SK-N-MC (cell line): ENCODE results near the gene ERCC4.

ENCODE experiments used
- DNase-seq: peaks from one replicate; pipeline ENCODE4 v3.0.0-alpha.2; 2011; ENCODE audit warnings: low read depth, low spot score
- H3K27ac ChIP-seq: fragments of 200-600 bp; sonication (generic); 2 replicates; pipeline ENCODE4 v1.5.1; 2016; ENCODE audit warnings: mixed run types
- H3K36me3 ChIP-seq: fragments of 200-600 bp; sonication (generic); 2 replicates; pipeline ENCODE4 v1.6.1; 2017; ENCODE audit warnings: antibody characterized with exemption, low read length, mixed read lengths; ENCODE audit not compliant: insufficient read depth
- H3K4me3 ChIP-seq: fragments of 200-600 bp; sonication (generic); 2 replicates; pipeline ENCODE4 v1.5.1; 2016
- H3K9ac ChIP-seq: fragments of 200-600 bp; sonication (generic); 2 replicates; pipeline ENCODE4 v1.8.0; 2017; ENCODE audit warnings: mixed run types, mixed read lengths; ENCODE audit not compliant: insufficient read length
- H3K9me3 ChIP-seq: fragments of 200-600 bp; sonication (generic); 2 replicates; pipeline ENCODE4 v1.6.1; 2017; ENCODE audit warnings: low read depth, mild to moderate bottlenecking, antibody characterized with exemption, low read length, moderate library complexity, mixed read lengths
- EZH2 ChIP-seq: fragments of 200-600 bp; sonication (generic); IDR thresholded peaks from one replicate; pipeline ENCODE4 v1.6.1; 2017; ENCODE audit warnings: antibody characterized with exemption
- FOXP2 ChIP-seq: optimal IDR thresholded peaks from 2 replicates; pipeline ENCODE3; 2011; ENCODE audit warnings: mild to moderate bottlenecking, moderate library complexity; ENCODE audit not compliant: insufficient read depth; ENCODE audit errors: extremely low read length, control extremely low read depth
- POLR2AphosphoS5 ChIP-seq: IDR thresholded peaks from 2 replicates; pipeline ENCODE4 v1.6.1; 2012; ENCODE audit warnings: mild to moderate bottlenecking, low read depth, low read length, borderline replicate concordance

The ERCC4 gene

GRCh38 chr16:13915033-13915635 lies 4.8 kb upstream of the ERCC4 start:
- Histone ChIP-seq H3K9me3 (no peaks in the 10 kb centered on the region; the same call in 1 of the 2 replicates), H3K9ac (no peak overlapping the region), H3K4me3 (no peak overlapping the region), H3K36me3 (no peaks in the 10 kb centered on the region), H3K27ac (peak overlapping the region; percentile 59; the same call in 1 of the 2 replicates)
- TF ChIP-seq POLR2AphosphoS5 (no peak), FOXP2 (no peak), EZH2 (no peak)
- no peak for DNase-seq

GRCh38 chr16:13919330-13919682 lies 648 bp upstream of the ERCC4 start:
- Histone ChIP-seq H3K9me3 (no peaks in the 10 kb centered on the region), H3K9ac (peak overlapping the region; percentile 75), H3K27ac (peak overlapping the region; percentile 95), H3K4me3 (peak overlapping the region; percentile 77), H3K36me3 (peaks cover 10% of the 10 kb centered on the region)
- TF ChIP-seq EZH2 (no peak), FOXP2 (no peak), POLR2AphosphoS5 (no peak)
- no peak for DNase-seq

- H3K9ac ChIP-seq: peak overlapping the region; percentile 93
- H3K4me3 ChIP-seq: peak overlapping the region; percentile 94
- TF ChIP-seq POLR2AphosphoS5: no peak
- no peak for TF ChIP-seq FOXP2
- no peak for TF ChIP-seq EZH2
- no peaks in the 10 kb centered on the region for H3K9me3 ChIP-seq
- no peak overlapping the region for H3K27ac ChIP-seq
- H3K36me3 ChIP-seq: peaks cover 15% of the 10 kb centered on the region
- DNase-seq: no peak
Observed at GRCh38 chr16:13920510-13920818, 510 bp downstream of the ERCC4 start.

GRCh38 chr16:13921328-13921727 lies 1.4 kb downstream of the ERCC4 start:
- Histone ChIP-seq H3K4me3 (no peak overlapping the region; the same call in 1 of the 2 replicates), H3K9me3 (no peaks in the 10 kb centered on the region), H3K27ac (no peak overlapping the region), H3K9ac (peak overlapping the region; percentile 93), H3K36me3 (peaks cover 23% of the 10 kb centered on the region)
- DNase-seq: no peak
- TF ChIP-seq FOXP2: no peak
- no peak for TF ChIP-seq POLR2AphosphoS5
- TF ChIP-seq EZH2: no peak

- DNase-seq: peak; percentile 60
- TF ChIP-seq EZH2 (no peak), FOXP2 (no peak), POLR2AphosphoS5 (no peak)
Observed at GRCh38 chr16:13923703-13924298, 3.8 kb downstream of the ERCC4 start.

GRCh38 chr16:13926464-13926863 lies 6.5 kb downstream of the ERCC4 start:
- H3K27ac ChIP-seq: no peak overlapping the region
- no peak overlapping the region for H3K9ac ChIP-seq
- H3K4me3 ChIP-seq: no peak overlapping the region
- no peak for DNase-seq
- TF ChIP-seq FOXP2 (no peak), POLR2AphosphoS5 (no peak), EZH2 (no peak)
- H3K36me3 ChIP-seq: peaks cover 39% of the 10 kb centered on the region
- H3K9me3 ChIP-seq: no peaks in the 10 kb centered on the region

More at GRCh38 chr16:13923703-13924298, 3.8 kb downstream of the ERCC4 start:
- H3K9me3 ChIP-seq: no peaks in the 10 kb centered on the region
- no peak overlapping the region for H3K4me3 ChIP-seq
- H3K27ac ChIP-seq: no peak overlapping the region
- peaks cover 34% of the 10 kb centered on the region for H3K36me3 ChIP-seq
- H3K9ac ChIP-seq: no peak overlapping the region

GRCh38 chr16:13926891-13927290 lies 6.9 kb downstream of the ERCC4 start:
- DNase-seq: no peak
- TF ChIP-seq EZH2 (no peak), POLR2AphosphoS5 (no peak), FOXP2 (no peak)
- H3K36me3 ChIP-seq: peaks cover 39% of the 10 kb centered on the region
- H3K27ac ChIP-seq: no peak overlapping the region
- H3K9me3 ChIP-seq: no peaks in the 10 kb centered on the region
- no peak overlapping the region for H3K9ac ChIP-seq
- no peak overlapping the region for H3K4me3 ChIP-seq

- DNase-seq: no peak
- H3K9me3 ChIP-seq: no peaks in the 10 kb centered on the region
- H3K36me3 ChIP-seq: peaks cover 34% of the 10 kb centered on the region
- H3K9ac ChIP-seq: no peak overlapping the region
- TF ChIP-seq POLR2AphosphoS5 (no peak), FOXP2 (no peak), EZH2 (no peak)
- H3K4me3 ChIP-seq: no peak overlapping the region
- H3K27ac ChIP-seq: no peak overlapping the region
Observed at GRCh38 chr16:13928646-13929045, 8.7 kb downstream of the ERCC4 start.

- DNase-seq: no peak
- H3K9ac ChIP-seq: no peak overlapping the region
- no peak overlapping the region for H3K27ac ChIP-seq
- no peaks in the 10 kb centered on the region for H3K9me3 ChIP-seq
- no peak overlapping the region for H3K4me3 ChIP-seq
- TF ChIP-seq FOXP2: no peak
- TF ChIP-seq POLR2AphosphoS5: no peak
- no peak for TF ChIP-seq EZH2
- peaks cover 40% of the 10 kb centered on the region for H3K36me3 ChIP-seq
Observed at GRCh38 chr16:13931845-13932244, 11.9 kb downstream of the ERCC4 start.
